Heart right ventricle (tissue), 16 donors: Measurements from ENCODE around the gene DOCK3. TPM values are rescaled to one million over a fixed set of nuclear protein-coding genes. Genes with fewer than 3 reads are reported as not detected.
A peak's percentile ranks its signal among the peaks of the same experiment; 100 is the strongest.

Experiments used
- ATAC-seq, 8 donors: fragments of 200-7000 bp; cut with Tn5 transposase; one replicate each; pipeline ENCODE4 v1.9.1; 2020; ENCODE audit warnings: mild to moderate bottlenecking in 8 of 8, moderate library complexity in 8 of 8, moderate number of reproducible peaks in 1 of 8
- DNase-seq, 2 donors: peaks; one replicate each; pipeline ENCODE4 v3.0.0-alpha.2; 2020
- H3K27ac ChIP-seq, 10 donors: fragments of 200-600 bp; sonication (generic) in 2 of 10; one replicate each; pipeline versions ENCODE4 v1.5.0 to v1.8.0; 2020 to 2022; ENCODE audit warnings: mild to moderate bottlenecking in 3 of 10
- H3K27me3 ChIP-seq, 7 donors: fragments of 200-600 bp; one replicate each; pipeline ENCODE4 v1.8.0; 2021 to 2022; ENCODE audit warnings: mild to moderate bottlenecking in 2 of 7
- H3K36me3 ChIP-seq, 9 donors: fragments of 200-600 bp; sonication (generic) in 1 of 9; one replicate each; pipeline versions ENCODE4 v1.5.0 to v1.8.0; 2020 to 2022; ENCODE audit warnings: mild to moderate bottlenecking in 2 of 9
- H3K4me1 ChIP-seq, 9 donors: fragments of 200-600 bp; sonication (generic) in 1 of 9; one replicate each; pipeline versions ENCODE4 v1.5.0 to v1.8.0; 2020 to 2022; ENCODE audit warnings: mild to moderate bottlenecking in 4 of 9
- H3K4me3 ChIP-seq, 10 donors: fragments of 200-600 bp; sonication (generic) in 2 of 10; one replicate each; pipeline versions ENCODE4 v1.5.0 to v1.8.0; 2020 to 2022; ENCODE audit warnings: mild to moderate bottlenecking in 7 of 10, moderate library complexity in 2 of 10
- H3K9me3 ChIP-seq, 11 donors: fragments of 200-600 bp in 10 of 11; sonication (generic) in 2 of 11; one replicate each; pipeline versions ENCODE4 v1.5.0 to v1.8.0; 2013 to 2022; ENCODE audit warnings: mild to moderate bottlenecking in 2 of 11, control low read depth in 1 of 11, moderate library complexity in 1 of 11
- CTCF ChIP-seq, 9 donors: fragments of 200-600 bp; sonication (generic) in 2 of 9; IDR thresholded peaks; one replicate each; pipeline versions ENCODE4 v1.5.0 to v1.8.0; 2021 to 2022; ENCODE audit warnings: antibody characterized with exemption in 9 of 9, mild to moderate bottlenecking in 5 of 9, moderate library complexity in 1 of 9
- WGBS, 2 donors: extraction: QIAGEN DNeasy Blood & Tissue Kit; methylation state at CpG; one replicate each; pipeline ENCODE4 v1.1.7; 2013; ENCODE audit warnings: inconsistent platforms in 1 of 2; 5-methylcytosine and 5-hydroxymethylcytosine counted together
- intact Hi-C, 10 donors: fragments of 100-400 bp; cut with DNase I; formaldehyde crosslinking; loops; one replicate each; pipeline versions ENCODE4 v1.11.1 to v1.14.2; 2022
- polyA plus RNA-seq, 2 donors: library from polyadenylated mRNA; stranded (reverse); fragments of 200-250 nt; gene quantifications; one replicate each; pipeline ENCODE4 v1.2.3, GENCODE V29; 2013
- total RNA-seq, 10 donors: library from RNA; stranded (reverse); fragmentation: NEBNext Ultra II Directional in 3 of 10; extraction: Animal tissue kit (Norgen Biotek cat#: 25700) in 3 of 10; gene quantifications; one replicate each; pipeline versions ENCODE4 v1.2.1 to v1.2.4, GENCODE V29; 2021 to 2023
- donor health status: Arrhythmogenic right ventricular cardiomyopathy.
- donor health status: ischemic (EF 13 %, LVEDD 7.1; RV severe dilation, severe dysfunction).
- donor health status: healthy with polysubstance abuse.
- donor health status: DM: no; HTN: yes; CAD: no.
- donor health status: DM: no; HTN: no; CAD: no.
- donor health status: ischemic (EF 25% LVEDD 6.9; RV normal size, moderate dysfunction).
- donor health status: ischemic (EF 25% LVEDD 5.7; RV mildly dilated, moderate dysfunction).
- donor health status: healthy.
- donor health status: DM: yes; HTN: yes; CAD: no.
- donor health status: Ischemic cardiomyopathy.
- donor health status: ischemic (EF 35%, LVEDD 5.7; RV mildly dilated, moderate dysfunction).
- donor health status: nonischemic (EF 11% LVEDD 7.7; RV severe dilation, severe dysfunction).
- donor health status: DM: yes; HTN: yes; CAD: no.
- donor health status: PGD.
- donor health status: ischemic (EF 29% LVEDD 5.4; RV normal size, mild dysfunction).
- donor health status: nonischemic (EF 23%, LVEDD 6.1; RV moderate dilation, normal function).

Gene DOCK3
- total and polyA plus RNA-seq, 12 donors = 1.2 to 6.6 (median 4.7) TPM

GRCh38 chr3:50653937-50654595 lies 20.7 kb upstream of the DOCK3 start:
- peak in 1 of 8 donors; percentile 0 for ATAC-seq
- H3K4me1 ChIP-seq = peaks cover 2 to 36% (median 18%) of the 10 kb centered on the region in 9 donors
- WGBS, 2 donors = 63 to 73% methylated on average over 3 of the region's 3 CpGs
- no peaks in the 10 kb centered on the region for H3K27me3 ChIP-seq
- DNase-seq = no peak
- intact Hi-C loops = loop anchor here in 2 of 10 donors (5.0 kb wide), 1 partner anchor 37 kb away; the partner anchor contains the start of gene MAPKAPK3 (in 2 of the 2)
- peaks cover 0 to 3% (median 0%) of the 10 kb centered on the region in 9 donors for H3K36me3 ChIP-seq
- no peaks in the 10 kb centered on the region for H3K9me3 ChIP-seq
- no peak overlapping the region for H3K27ac ChIP-seq
- no peak for TF ChIP-seq CTCF (IDR thresholded peaks at IDR 0.05)
- H3K4me3 ChIP-seq = no peak overlapping the region

- no peak overlapping the region for H3K27ac ChIP-seq
- DNase-seq = no peak
- TF ChIP-seq CTCF (IDR thresholded peaks at IDR 0.05) = no peak
Measured at GRCh38 chr3:50655009-50655830, 19.5 kb upstream of the DOCK3 start.

GRCh38 chr3:50656417-50657195 lies 18.1 kb upstream of the DOCK3 start:
- Histone ChIP-seq H3K9me3 (no peaks in the 10 kb centered on the region), H3K4me1 (peaks cover 0 to 12% (median 8%) of the 10 kb centered on the region in 9 donors), H3K36me3 (no peaks in the 10 kb centered on the region), H3K27ac (no peak overlapping the region), H3K27me3 (no peaks in the 10 kb centered on the region), H3K4me3 (no peak overlapping the region)
- no peak for TF ChIP-seq CTCF (IDR thresholded peaks at IDR 0.05)
- DNase-seq (no peak), ATAC-seq (no peak)
- WGBS, 2 donors = 56 to 59% methylated on average over 8 of the region's 8 CpGs
- intact Hi-C loops = no loop called here

More at GRCh38 chr3:50655009-50655830, 19.5 kb upstream of the DOCK3 start:
- intact Hi-C loops = no loop called here
- Histone ChIP-seq H3K4me3 (no peak overlapping the region), H3K36me3 (no peaks in the 10 kb centered on the region), H3K9me3 (no peaks in the 10 kb centered on the region), H3K4me1 (peaks cover 2 to 25% (median 10%) of the 10 kb centered on the region in 9 donors), H3K27me3 (no peaks in the 10 kb centered on the region)
- ATAC-seq = peak in 2 of 8 donors; percentile 3 to 15
- WGBS, 2 donors = 42 to 53% methylated on average over 3 of the region's 3 CpGs

GRCh38 chr3:50657407-50657806 lies 17.3 kb upstream of the DOCK3 start:
- Histone ChIP-seq H3K4me1 (peaks cover 0 to 4% (median under 1%) of the 10 kb centered on the region in 9 donors), H3K9me3 (no peaks in the 10 kb centered on the region), H3K36me3 (no peaks in the 10 kb centered on the region), H3K27me3 (no peaks in the 10 kb centered on the region), H3K4me3 (no peak overlapping the region), H3K27ac (no peak overlapping the region)
- no peak for TF ChIP-seq CTCF (IDR thresholded peaks at IDR 0.05)
- ATAC-seq = no peak
- intact Hi-C loops = no loop called here
- DNase-seq = no peak
- WGBS, 2 donors = 87 to 91% methylated on average over 5 of the region's 5 CpGs
